ENCODE data around the gene PWWP2B.

PWWP2B gene

GRCh38 chr10:132397671-132398565 is 918 bp downstream of the PWWP2B start:
- Histone ChIP-seq H3K27ac (peak overlapping the region in 10 of 11 experiments; percentile 33 to 95 (median 87); a peak in 16 of 22 replicates), H3K4me1 (peaks cover 82 to 90% (median 89%) of the 10 kb centered on the region in 10 experiments), H3K36me3 (peaks cover 0 to 5% (median 0%) of the 10 kb centered on the region in 11 experiments; a peak in 1 of 22 replicates), H4K20me1 (peaks cover 10 to 85% (median 64%) of the 10 kb centered on the region in 11 experiments; a peak in 19 of 22 replicates), H3K4me3 (peak overlapping the region; percentile 68 to 87 (median 78)), H3K9me3 (replicated peaks in 1 of 11) (no peaks in the 10 kb centered on the region), H3K4me2 (peak overlapping the region; percentile 85 to 100 (median 98)), H3K27me3 (peaks cover 0 to 24% (median 15%) of the 10 kb centered on the region in 11 experiments; a peak in 14 of 22 replicates), H3K9ac (peak overlapping the region; percentile 82 to 96 (median 88))
- no peak for TF ChIP-seq Cebpa-rat (IDR thresholded peaks at IDR 0.05)

DNA sequence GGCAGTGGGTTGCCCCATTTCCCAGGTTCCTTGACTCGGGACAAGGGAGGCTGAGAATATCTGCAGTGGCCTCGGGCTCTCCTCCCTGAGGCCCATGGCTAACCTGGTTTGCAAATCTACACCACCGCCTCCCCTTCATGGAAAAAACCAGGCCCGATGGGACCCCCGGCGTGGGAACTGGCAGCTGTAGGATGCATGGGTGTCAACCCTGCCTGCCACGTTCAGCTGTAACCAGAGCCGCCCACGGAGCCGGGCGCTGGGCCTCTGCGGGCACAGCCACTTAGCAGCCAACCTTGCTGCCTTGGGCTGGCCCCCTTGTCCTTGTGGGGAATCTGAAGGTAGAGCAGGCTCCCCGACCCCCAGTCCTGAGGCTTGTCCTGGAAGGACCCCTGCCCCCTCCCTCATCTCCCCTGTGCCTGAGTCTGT is 1.6 kb downstream of the PWWP2B start:
- H3K4me2 ChIP-seq: peak overlapping the region; percentile 85 to 100 (median 98)

GRCh38 chr10:132399117-132400035 is 2.4 kb downstream of the PWWP2B start:
- H3K27ac ChIP-seq: no peak overlapping the region
- peaks cover 10 to 87% (median 55%) of the 10 kb centered on the region in 11 experiments; a peak in 19 of 22 replicates for H4K20me1 ChIP-seq
- peaks cover 68 to 89% (median 86%) of the 10 kb centered on the region in 10 experiments for H3K4me1 ChIP-seq
- TF ChIP-seq Cebpa-rat (IDR thresholded peaks at IDR 0.05): no peak
- peak overlapping the region; percentile 85 to 100 (median 98) for H3K4me2 ChIP-seq
- H3K9me3 ChIP-seq (replicated peaks in 1 of 11): no peaks in the 10 kb centered on the region
- no peak overlapping the region for H3K4me3 ChIP-seq
- H3K36me3 ChIP-seq: peaks cover 0 to 5% (median 0%) of the 10 kb centered on the region in 11 experiments; a peak in 2 of 22 replicates
- H3K9ac ChIP-seq: peak overlapping the region in 3 of 11 experiments; percentile 59 to 62 (median 59); a peak in 4 of 22 replicates
- peaks cover 0 to 24% (median 15%) of the 10 kb centered on the region in 11 experiments; a peak in 14 of 22 replicates for H3K27me3 ChIP-seq

More for the DNA sequence above, 1.6 kb downstream of the PWWP2B start:
- Histone ChIP-seq H3K4me3 (peak overlapping the region in 7 of 10 experiments; percentile 68 to 87 (median 82); a peak in 13 of 20 replicates), H4K20me1 (peaks cover 10 to 86% (median 63%) of the 10 kb centered on the region in 11 experiments; a peak in 19 of 22 replicates), H3K9ac (peak overlapping the region in 8 of 11 experiments; percentile 87 to 96 (median 90); a peak in 9 of 22 replicates), H3K9me3 (replicated peaks in 1 of 11) (no peaks in the 10 kb centered on the region), H3K27me3 (peaks cover 0 to 24% (median 15%) of the 10 kb centered on the region in 11 experiments; a peak in 14 of 22 replicates), H3K36me3 (peaks cover 0 to 5% (median 0%) of the 10 kb centered on the region in 11 experiments; a peak in 1 of 22 replicates), H3K27ac (peak overlapping the region in 1 of 11 experiments; percentile 86; a peak in 3 of 22 replicates), H3K4me1 (peaks cover 76 to 89% (median 86%) of the 10 kb centered on the region in 10 experiments)
- TF ChIP-seq Cebpa-rat (IDR thresholded peaks at IDR 0.05): no peak

GRCh38 chr10:132400041-132400546 is 3.1 kb downstream of the PWWP2B start:
- Histone ChIP-seq H3K27ac (peak overlapping the region in 5 of 11 experiments; percentile 4 to 62 (median 35); a peak in 8 of 22 replicates), H3K36me3 (peaks cover 0 to 9% (median 3%) of the 10 kb centered on the region in 11 experiments; a peak in 13 of 22 replicates), H3K4me2 (peak overlapping the region; percentile 65 to 99 (median 97)), H3K4me3 (no peak overlapping the region), H3K9me3 (replicated peaks in 1 of 11) (no peaks in the 10 kb centered on the region), H3K27me3 (peaks cover 0 to 20% (median 12%) of the 10 kb centered on the region in 11 experiments; a peak in 14 of 22 replicates), H3K9ac (peak overlapping the region in 10 of 11 experiments; percentile 2 to 62 (median 35); a peak in 12 of 22 replicates), H4K20me1 (peaks cover 10 to 81% (median 52%) of the 10 kb centered on the region in 11 experiments; a peak in 19 of 22 replicates), H3K4me1 (peaks cover 61 to 83% (median 80%) of the 10 kb centered on the region in 10 experiments)
- no peak for TF ChIP-seq Cebpa-rat (IDR thresholded peaks at IDR 0.05)

GRCh38 chr10:132400547-132401151 is 3.6 kb downstream of the PWWP2B start:
- TF ChIP-seq Cebpa-rat (IDR thresholded peaks at IDR 0.05): no peak
- Histone ChIP-seq H3K27me3 (peaks cover 0 to 14% (median 7%) of the 10 kb centered on the region in 11 experiments; a peak in 14 of 22 replicates), H3K27ac (peak overlapping the region in 7 of 11 experiments; percentile 4 to 62 (median 31); a peak in 9 of 22 replicates), H4K20me1 (peaks cover 10 to 75% (median 48%) of the 10 kb centered on the region in 11 experiments; a peak in 19 of 22 replicates), H3K9me3 (replicated peaks in 1 of 11) (no peaks in the 10 kb centered on the region), H3K4me3 (0 out of 20 replicates have a peak overlapping the region, but pooled peaks of 1 of the 10 experiments have one; percentile 13), H3K4me1 (peaks cover 56 to 82% (median 75%) of the 10 kb centered on the region in 10 experiments), H3K9ac (peak overlapping the region in 10 of 11 experiments; percentile 2 to 62 (median 48); a peak in 14 of 22 replicates), H3K36me3 (peaks cover 0 to 15% (median 9%) of the 10 kb centered on the region in 11 experiments; a peak in 17 of 22 replicates), H3K4me2 (peak overlapping the region; percentile 65 to 99 (median 97))

DNA sequence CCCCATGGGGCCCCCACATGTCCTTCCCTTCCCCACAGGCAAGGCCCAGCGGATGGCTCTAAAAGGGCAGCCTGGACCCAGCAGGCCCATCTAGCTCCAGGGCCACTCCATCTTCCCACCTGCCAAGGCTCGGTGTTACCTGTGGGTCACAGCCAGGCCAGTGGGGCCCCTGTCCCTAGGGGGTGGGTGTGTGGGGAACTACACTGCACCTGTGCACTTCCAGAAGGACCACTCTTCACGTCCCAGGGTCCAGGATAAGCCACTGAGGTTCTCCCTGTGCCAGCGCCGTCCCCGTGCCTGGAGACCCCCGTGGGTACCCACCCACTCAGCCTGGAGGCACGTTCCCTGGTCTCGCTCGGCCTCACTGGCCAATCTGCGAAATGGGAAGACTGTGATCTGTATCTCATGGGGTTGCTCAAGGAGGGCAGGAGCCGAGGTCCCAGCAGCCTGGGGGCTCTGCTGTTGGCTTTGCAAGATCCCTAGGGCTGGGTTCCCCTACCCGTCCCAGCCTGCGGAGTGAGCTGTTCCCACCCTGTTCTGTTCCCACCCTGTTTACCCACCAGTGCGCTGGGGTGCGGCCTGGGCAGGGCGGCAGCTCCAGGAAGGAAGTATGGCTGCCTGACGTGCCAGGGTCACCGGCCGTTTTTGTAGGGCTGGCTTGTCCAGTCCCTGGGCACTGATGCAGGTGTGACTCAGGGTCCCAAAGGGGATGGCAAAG is 4.6 kb downstream of the PWWP2B start:
- Histone ChIP-seq H3K27ac (peak overlapping the region in 7 of 11 experiments; percentile 22 to 62 (median 47); a peak in 8 of 22 replicates), H3K4me3 (no peak overlapping the region), H3K4me2 (peak overlapping the region; percentile 65 to 99 (median 97)), H3K9me3 (replicated peaks in 1 of 11) (no peaks in the 10 kb centered on the region), H3K9ac (peak overlapping the region; percentile 4 to 62 (median 39); a peak in 14 of 22 replicates), H3K36me3 (peaks cover 0 to 24% (median 13%) of the 10 kb centered on the region in 11 experiments; a peak in 17 of 22 replicates), H3K4me1 (peaks cover 57 to 83% (median 75%) of the 10 kb centered on the region in 10 experiments), H3K27me3 (peaks cover 0 to 7% (median 0%) of the 10 kb centered on the region in 11 experiments; a peak in 5 of 22 replicates), H4K20me1 (peaks cover 10 to 73% (median 48%) of the 10 kb centered on the region in 11 experiments; a peak in 19 of 22 replicates)
- no peak for TF ChIP-seq Cebpa-rat (IDR thresholded peaks at IDR 0.05)
